Measurements from ENCODE around the gene COL1A1.

COL1A1 gene

DNA sequence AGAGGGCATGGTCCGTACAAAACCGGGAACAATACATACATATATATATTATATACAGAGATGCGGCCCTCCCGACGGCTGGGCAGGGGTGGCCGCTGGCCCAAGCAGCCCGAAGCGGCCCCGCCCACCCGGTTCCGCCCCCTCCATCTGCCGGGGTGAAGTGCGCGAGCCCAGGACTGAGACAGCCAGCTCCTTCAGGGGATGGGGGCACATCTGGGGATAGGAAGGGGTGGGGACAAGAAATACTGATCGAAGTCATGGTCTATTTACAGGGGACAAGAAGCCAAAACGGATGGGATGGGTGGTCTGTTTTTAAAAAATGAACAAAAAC is 67.7 kb downstream of the COL1A1 start:
- Histone ChIP-seq H3K4me1 (ENCODE audit: insufficient read depth, low read length) (peaks cover 12% of the 10 kb centered on the region), H3K27me3 (ENCODE audit: insufficient read depth, low read length) (no peaks in the 10 kb centered on the region), H3K9me3 (ENCODE audit: low read length) (no peaks in the 10 kb centered on the region), H3K36me3 (ENCODE audit: insufficient read depth, low read length) (peaks cover 35% of the 10 kb centered on the region), H2AFZ (ENCODE audit: low read depth, low read length) (no peak overlapping the region), H3K4me3 (ENCODE audit: low read length) (no peak overlapping the region)

All from neuron (in vitro differentiated cells).